Measurements from ENCODE around the gene PPP1R8.
"Not testable (repeated sequence)": the region's sequence is repeated elsewhere in the genome, so short reads cannot be mapped to it uniquely, and the experiment has no call there.

PPP1R8 gene

GRCh38 chr1:27789540-27790041, 41.0 kb upstream of the PPP1R8 start:
- H3K9me3 ChIP-seq (ENCODE audit: severe bottlenecking), result no peaks in the 10 kb centered on the region
- H3K27me3 ChIP-seq (ENCODE audit: insufficient read depth, low read depth, severe bottlenecking), result no peaks in the 10 kb centered on the region
- peaks cover 29% of the 10 kb centered on the region for H3K36me3 ChIP-seq
- no peak for TF ChIP-seq CTCF (IDR thresholded peaks at IDR 0.05; ENCODE audit: low read depth, low read length)
- 0 out of 2 replicates have a peak overlapping the region, but pooled peaks have one; percentile 13 for H3K27ac ChIP-seq
- no peak overlapping the region for H3K4me3 ChIP-seq (ENCODE audit: low read depth, low read length)
- DNase-seq, result peak; percentile 47

- H3K9me3 ChIP-seq (ENCODE audit: severe bottlenecking); H3K4me3 ChIP-seq (ENCODE audit: low read depth, low read length); H3K27ac ChIP-seq; H3K27me3 ChIP-seq (ENCODE audit: insufficient read depth, low read depth, severe bottlenecking): not testable (repeated sequence)
- H3K36me3 ChIP-seq, result peaks cover 34% of the 10 kb centered on the region
- DNase-seq, result peak; percentile 11
These were observed 40.3 kb upstream of the PPP1R8 start for GRCh38 chr1:27790270-27790669.

GRCh38 chr1:27795601-27796000, 35.0 kb upstream of the PPP1R8 start:
- no peak overlapping the region for H3K4me3 ChIP-seq (ENCODE audit: low read depth, low read length)
- DNase-seq, result no peak
- no peaks in the 10 kb centered on the region for H3K9me3 ChIP-seq (ENCODE audit: severe bottlenecking)
- peaks cover 45% of the 10 kb centered on the region for H3K36me3 ChIP-seq
- no peaks in the 10 kb centered on the region for H3K27me3 ChIP-seq (ENCODE audit: insufficient read depth, low read depth, severe bottlenecking)
- no peak for TF ChIP-seq CTCF (IDR thresholded peaks at IDR 0.05; ENCODE audit: low read depth, low read length)
- no peak overlapping the region for H3K27ac ChIP-seq

GRCh38 chr1:27804791-27805190, 25.8 kb upstream of the PPP1R8 start:
- DNase-seq, result no peak
- Histone ChIP-seq H3K4me3 (ENCODE audit: low read depth, low read length) (no peak overlapping the region), H3K27me3 (ENCODE audit: insufficient read depth, low read depth, severe bottlenecking) (no peaks in the 10 kb centered on the region), H3K36me3 (peaks cover 23% of the 10 kb centered on the region), H3K9me3 (ENCODE audit: severe bottlenecking) (peaks cover 3% of the 10 kb centered on the region), H3K27ac (no peak overlapping the region)
- TF ChIP-seq CTCF (IDR thresholded peaks at IDR 0.05; ENCODE audit: low read depth, low read length), result no peak

GRCh38 chr1:27806758-27807157, 23.8 kb upstream of the PPP1R8 start:
- Histone ChIP-seq H3K27me3 (ENCODE audit: insufficient read depth, low read depth, severe bottlenecking) (no peaks in the 10 kb centered on the region), H3K4me3 (ENCODE audit: low read depth, low read length) (no peak overlapping the region), H3K27ac (no peak overlapping the region), H3K9me3 (ENCODE audit: severe bottlenecking) (peaks cover 3% of the 10 kb centered on the region), H3K36me3 (peaks cover 20% of the 10 kb centered on the region)
- TF ChIP-seq CTCF (IDR thresholded peaks at IDR 0.05; ENCODE audit: low read depth, low read length), result no peak
- DNase-seq, result no peak

- Histone ChIP-seq H3K4me3 (ENCODE audit: low read depth, low read length) (no peak overlapping the region), H3K9me3 (ENCODE audit: severe bottlenecking) (peaks cover 3% of the 10 kb centered on the region), H3K27ac (no peak overlapping the region), H3K36me3 (peaks cover 19% of the 10 kb centered on the region), H3K27me3 (ENCODE audit: insufficient read depth, low read depth, severe bottlenecking) (no peaks in the 10 kb centered on the region)
- DNase-seq, result no peak
- no peak for TF ChIP-seq CTCF (IDR thresholded peaks at IDR 0.05; ENCODE audit: low read depth, low read length)
These were observed 23.2 kb upstream of the PPP1R8 start for GRCh38 chr1:27807385-27807784.

- not testable (repeated sequence) for H3K9me3 ChIP-seq (ENCODE audit: severe bottlenecking); H3K27me3 ChIP-seq (ENCODE audit: insufficient read depth, low read depth, severe bottlenecking); DNase-seq; H3K27ac ChIP-seq; H3K4me3 ChIP-seq (ENCODE audit: low read depth, low read length)
- H3K36me3 ChIP-seq, result peaks cover 20% of the 10 kb centered on the region
These were observed 22.5 kb upstream of the PPP1R8 start for GRCh38 chr1:27808131-27808530.

Data from WERI-Rb-1 (cell line).